NCI-H1694 (cell line): ENCODE measurements around the gene TMEM185A.
"Not testable (repeated sequence)": the region's sequence is repeated elsewhere in the genome, so short reads cannot be mapped to it uniquely, and the experiment has no call there.

Experiments
- DNase-seq: peaks from one replicate; lab custom pipeline; 2025; lab: John Stamatoyannopoulos, UW

TMEM185A gene

GRCh38 chrX:149631234-149632165 lies at the start of gene TMEM185A:
TMEM185A (minus strand) TSS chrX:149631792; CDS start chrX:149631580, 212 bp downstream.
- DNase-seq, result peak; percentile 30

GRCh38 chrX:149681182-149681581 lies 49.6 kb upstream of the TMEM185A start:
- DNase-seq, result no peak

- DNase-seq, result not testable (repeated sequence)
Observed at GRCh38 chrX:149679164-149679678, 47.6 kb upstream of the TMEM185A start.

- not testable (repeated sequence) for DNase-seq
Observed at GRCh38 chrX:149675554-149675953, 44.0 kb upstream of the TMEM185A start.

GRCh38 chrX:149675088-149675487 lies 43.5 kb upstream of the TMEM185A start:
- not testable (repeated sequence) for DNase-seq

- DNase-seq, result not testable (repeated sequence)
Observed at GRCh38 chrX:149660613-149661012, 29.0 kb upstream of the TMEM185A start.

- DNase-seq, result not testable (repeated sequence)
Observed at GRCh38 chrX:149656260-149656884, 24.8 kb upstream of the TMEM185A start.

- DNase-seq, result no peak
Observed at GRCh38 chrX:149652232-149652981, 20.8 kb upstream of the TMEM185A start.

- no peak for DNase-seq
Observed at GRCh38 chrX:149650162-149650561, 18.6 kb upstream of the TMEM185A start.

GRCh38 chrX:149648932-149649331 lies 17.3 kb upstream of the TMEM185A start:
- DNase-seq, result no peak

- no peak for DNase-seq
Observed at GRCh38 chrX:149647505-149647904, 15.9 kb upstream of the TMEM185A start.

GRCh38 chrX:149643496-149643895 lies 11.9 kb upstream of the TMEM185A start:
- no peak for DNase-seq

- DNase-seq, result no peak
Observed at GRCh38 chrX:149641835-149642234, 10.2 kb upstream of the TMEM185A start.

GRCh38 chrX:149641432-149641831 lies 9.8 kb upstream of the TMEM185A start:
- DNase-seq, result no peak

- DNase-seq, result no peak
Observed at GRCh38 chrX:149639568-149639967, 8.0 kb upstream of the TMEM185A start.

GRCh38 chrX:149638860-149639259 lies 7.3 kb upstream of the TMEM185A start:
- no peak for DNase-seq

GRCh38 chrX:149633511-149633910 lies 1.9 kb upstream of the TMEM185A start:
- DNase-seq, result no peak

GRCh38 chrX:149630681-149631233 lies 835 bp downstream of the TMEM185A start:
- no peak for DNase-seq

- no peak for DNase-seq
Observed at GRCh38 chrX:149629730-149630387, 1.7 kb downstream of the TMEM185A start.

- no peak for DNase-seq
Observed at GRCh38 chrX:149628768-149629167, 2.8 kb downstream of the TMEM185A start.

- DNase-seq, result no peak
Observed at GRCh38 chrX:149628280-149628679, 3.3 kb downstream of the TMEM185A start.
